HG03442 (cell line): ENCODE measurements around the gene TPT1.
"Not testable (repeated sequence)": the region's sequence is repeated elsewhere in the genome, so short reads cannot be mapped to it uniquely, and the experiment has no call there.

Source experiments
- ATAC-seq: cut with Tn5 transposase; IDR thresholded peaks from one replicate; pipeline ENCODE4 v1.9.1; 2021; ENCODE audit warnings: mild to moderate bottlenecking, moderate library complexity; ENCODE audit not compliant: unreplicated experiment

Gene TPT1

DNA sequence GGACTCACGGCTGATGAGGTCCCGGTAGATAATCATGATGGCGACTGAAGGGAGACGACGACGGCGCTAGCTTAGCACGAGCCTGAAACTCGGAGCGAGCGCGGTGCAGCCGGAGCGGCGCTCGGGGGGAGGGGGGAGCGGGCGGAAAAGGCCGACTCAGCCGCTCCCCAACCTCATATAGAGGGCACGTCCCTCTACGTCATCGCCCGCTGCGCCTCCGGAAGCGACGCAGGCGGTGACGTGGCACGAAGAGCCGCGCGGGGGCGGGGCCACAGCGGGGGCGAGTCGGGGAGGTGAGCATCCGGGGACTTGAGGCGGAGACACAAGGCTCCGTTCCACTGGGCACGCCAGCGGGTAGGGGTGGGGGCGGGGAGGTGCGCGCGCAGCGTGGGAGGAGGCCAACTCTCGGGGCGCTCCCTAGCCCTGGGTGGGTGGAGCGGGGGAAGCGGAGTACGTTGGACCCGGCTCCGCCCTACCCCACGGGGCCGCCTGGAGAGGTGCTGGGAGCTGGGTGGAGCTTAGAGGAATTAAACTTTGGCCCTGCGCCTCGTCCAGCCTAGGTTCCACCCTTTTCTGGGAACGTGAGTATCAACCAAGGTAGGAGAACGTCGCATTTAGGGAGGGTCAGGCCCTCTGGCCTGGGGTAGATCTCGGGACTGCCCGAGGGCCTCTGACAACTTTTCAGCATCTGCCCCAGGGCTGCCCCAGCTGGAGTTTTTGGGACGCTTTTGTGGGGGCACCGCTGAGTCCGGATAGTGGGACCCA, at the start of gene TPT1:
Gene TPT1, minus strand, starts transcription at position 150 of the 765 bp plus-strand sequence. Its CDS starts 114 bp downstream, at position 36.
- ATAC-seq = peak; percentile 83

GRCh38 chr13:45390348-45390747, 49.4 kb upstream of the TPT1 start:
- not testable (repeated sequence) for ATAC-seq

- ATAC-seq = no peak
These were observed 47.7 kb upstream of the TPT1 start for GRCh38 chr13:45388664-45389063.

- not testable (repeated sequence) for ATAC-seq
These were observed 46.1 kb upstream of the TPT1 start for GRCh38 chr13:45386892-45387575.

- no peak for ATAC-seq
These were observed 45.0 kb upstream of the TPT1 start for GRCh38 chr13:45385907-45386553.

- ATAC-seq = no peak
These were observed 44.3 kb upstream of the TPT1 start for GRCh38 chr13:45385320-45385719.

DNA sequence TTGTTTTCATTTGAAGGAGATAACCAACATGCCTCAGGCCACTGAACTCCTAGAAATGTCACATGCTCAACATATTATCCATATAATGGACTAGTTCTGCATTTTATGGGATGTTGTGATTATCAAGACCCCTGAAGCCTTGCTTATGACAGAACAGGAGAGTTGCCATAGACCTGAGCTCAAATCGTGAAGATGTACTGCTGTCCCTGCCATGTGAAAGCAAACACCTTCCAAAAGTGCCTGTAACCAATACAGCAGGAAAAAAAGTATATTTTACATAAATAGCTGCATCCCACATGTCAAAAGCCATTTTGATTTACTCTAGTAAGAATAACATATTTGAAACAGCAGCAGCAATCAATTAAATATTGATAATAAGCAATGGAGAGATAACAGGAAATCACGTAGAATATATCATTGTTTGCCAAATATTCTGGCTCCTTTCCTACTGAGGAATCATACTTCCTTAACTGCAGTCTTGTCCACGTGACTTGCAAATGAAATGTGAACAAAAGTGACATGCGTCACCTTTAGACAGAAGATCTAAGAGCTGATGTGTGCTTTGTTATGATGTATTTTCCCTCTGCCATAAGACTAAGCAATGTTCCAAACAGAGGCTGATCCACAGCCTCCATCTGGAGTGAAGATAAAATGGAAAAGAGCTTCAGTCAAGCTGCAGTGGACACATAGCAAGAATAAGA, 43.6 kb upstream of the TPT1 start:
- no peak for ATAC-seq

DNA sequence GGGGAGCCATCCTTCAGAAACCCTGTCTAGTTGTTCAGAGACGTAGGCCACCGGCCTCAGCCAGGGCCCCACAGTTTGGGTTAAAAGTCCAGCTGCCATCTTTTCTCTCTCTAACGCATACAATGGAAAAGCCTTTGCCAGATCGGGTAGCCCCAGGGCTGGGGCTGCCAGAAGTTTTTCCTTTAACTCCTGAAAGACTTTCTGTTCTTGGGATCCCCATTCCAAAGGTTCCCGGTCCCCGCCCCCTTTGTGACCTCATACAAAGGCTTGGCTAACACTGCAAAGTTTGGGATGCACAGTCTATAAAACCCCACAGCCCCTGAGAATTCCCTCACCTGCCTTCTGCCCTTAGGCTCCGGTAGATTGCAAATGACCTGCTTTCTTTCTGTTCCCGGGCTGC, 41.8 kb upstream of the TPT1 start:
- not testable (repeated sequence) for ATAC-seq

- ATAC-seq = no peak
These were observed 40.2 kb upstream of the TPT1 start for GRCh38 chr13:45381196-45381595.

DNA sequence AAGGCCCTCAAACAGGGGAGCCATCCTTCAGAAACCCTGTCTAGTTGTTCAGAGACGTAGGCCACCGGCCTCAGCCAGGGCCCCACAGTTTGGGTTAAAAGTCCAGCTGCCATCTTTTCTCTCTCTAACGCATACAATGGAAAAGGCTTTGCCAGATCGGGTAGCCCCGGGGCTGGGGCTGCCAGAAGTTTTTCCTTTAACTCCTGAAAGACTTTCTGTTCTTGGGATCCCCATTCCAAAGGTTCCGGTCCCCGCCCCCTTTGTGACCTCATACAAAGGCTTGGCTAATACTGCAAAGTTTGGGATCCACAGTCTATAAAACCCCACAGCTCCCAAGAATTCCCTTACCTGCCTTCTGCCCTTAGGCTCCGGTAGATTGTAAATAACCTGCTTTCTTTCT, 39.7 kb upstream of the TPT1 start:
- not testable (repeated sequence) for ATAC-seq

DNA sequence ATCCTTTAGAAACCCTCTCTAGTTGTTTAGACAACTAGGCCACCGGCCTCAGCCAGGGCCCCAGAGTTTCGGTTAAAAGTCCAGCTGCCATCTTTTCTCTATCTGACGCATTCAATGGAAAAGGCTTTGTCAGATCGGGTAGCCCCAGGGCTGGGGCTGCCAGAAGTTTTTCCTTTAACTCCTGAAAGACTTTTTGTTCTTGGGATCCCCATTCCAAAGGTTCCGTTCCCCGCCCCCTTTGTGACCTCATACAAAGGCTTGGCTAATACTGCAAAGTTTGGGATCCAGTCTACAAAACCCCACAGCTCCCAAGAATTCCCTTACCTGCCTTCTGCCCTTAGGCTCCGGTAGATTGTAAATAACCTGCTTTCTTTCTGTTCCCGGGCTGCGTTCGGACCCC, 38.5 kb upstream of the TPT1 start:
- ATAC-seq = not testable (repeated sequence)

- ATAC-seq = not testable (repeated sequence)
These were observed 37.8 kb upstream of the TPT1 start for GRCh38 chr13:45378786-45379185.

DNA sequence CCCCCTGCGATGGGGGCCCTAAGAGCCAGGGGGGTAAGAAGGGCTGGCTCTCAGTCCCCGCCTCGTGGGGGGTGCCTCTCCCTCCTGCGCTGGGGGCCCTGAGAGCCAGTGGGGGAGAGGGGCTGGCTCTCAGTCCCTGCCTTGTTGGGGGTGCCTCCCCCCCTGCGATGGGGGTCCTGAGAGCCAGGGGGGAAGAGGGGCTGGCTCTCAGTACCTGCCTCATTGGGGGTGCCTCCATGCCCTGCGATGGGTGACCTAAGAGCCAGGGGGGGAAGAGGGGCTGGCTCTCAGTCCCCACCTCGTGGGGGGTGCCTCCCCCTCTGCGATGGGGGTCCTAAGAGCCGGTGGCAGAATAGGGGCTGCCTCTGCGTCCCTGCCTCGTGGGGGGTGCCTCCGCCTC, 36.3 kb upstream of the TPT1 start:
- not testable (repeated sequence) for ATAC-seq

DNA sequence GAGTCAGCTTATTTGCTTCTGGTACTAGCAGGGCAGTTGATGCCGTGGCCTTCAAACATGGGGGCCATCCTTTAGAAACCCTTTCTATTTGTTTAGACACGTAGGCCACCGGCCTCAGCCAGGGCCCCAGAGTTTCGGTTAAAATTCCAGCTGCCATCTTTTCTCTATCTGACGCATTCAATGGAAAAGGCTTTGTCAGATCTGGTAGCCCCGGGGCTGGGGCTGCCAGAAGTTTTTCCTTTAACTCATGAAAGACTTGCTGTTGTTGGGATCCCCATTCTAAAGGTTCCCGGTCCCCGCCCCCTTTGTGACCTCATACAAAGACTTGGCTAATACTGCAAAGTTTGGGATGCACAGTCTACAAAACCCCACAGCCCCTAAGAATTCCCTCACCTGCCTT, 35.7 kb upstream of the TPT1 start:
- not testable (repeated sequence) for ATAC-seq

- no peak for ATAC-seq
These were observed 33.9 kb upstream of the TPT1 start for GRCh38 chr13:45374917-45375316.

DNA sequence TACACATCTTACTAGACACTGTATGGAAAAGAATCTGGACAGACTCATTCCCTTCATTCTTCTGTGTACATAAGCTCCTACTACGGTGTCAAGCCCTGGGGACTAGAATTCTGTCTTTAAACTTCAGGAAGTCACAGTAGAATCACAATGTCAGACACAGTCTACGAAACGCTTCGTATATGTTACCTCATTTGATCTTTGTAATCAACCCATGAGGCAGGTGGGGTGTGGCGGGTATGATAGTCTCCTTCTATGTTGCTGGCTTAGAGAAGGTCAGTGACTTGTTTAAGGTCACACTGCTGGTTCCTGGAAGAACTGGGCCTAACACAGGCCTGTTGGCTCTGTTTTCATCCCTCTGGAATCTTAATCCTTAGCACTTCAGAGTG, 32.2 kb upstream of the TPT1 start:
- ATAC-seq = no peak

GRCh38 chr13:45372189-45373161, 31.5 kb upstream of the TPT1 start:
- no peak for ATAC-seq

GRCh38 chr13:45370922-45371406, 30.0 kb upstream of the TPT1 start:
- no peak for ATAC-seq

- no peak for ATAC-seq
These were observed 28.1 kb upstream of the TPT1 start for GRCh38 chr13:45369116-45369515.

- ATAC-seq = no peak
These were observed 27.6 kb upstream of the TPT1 start for GRCh38 chr13:45368571-45368970.
